Measurements from ENCODE around the gene RBM26. TPM values are rescaled to one million over a fixed set of nuclear protein-coding genes. Genes with fewer than 3 reads are reported as not detected.

RBM26 gene
- total and polyA plus RNA-seq, 2 donors = 16.3 to 95.6 TPM

GRCh38 chr13:79392882-79393563 is 13.0 kb downstream of the RBM26 start:
- Histone ChIP-seq H3K27ac (ENCODE audit: low read depth) (no peak overlapping the region), H3K36me3 (ENCODE audit: insufficient read depth) (no peaks in the 10 kb centered on the region), H3K4me1 (ENCODE audit: insufficient read depth) (no peaks in the 10 kb centered on the region), H3K4me3 (ENCODE audit: low read depth, low read length) (no peak overlapping the region)
- WGBS = 85% methylated on average over 6 of the region's 6 CpGs
- no peak for DNase-seq (ENCODE audit: extremely low spot score)

GRCh38 chr13:79389026-79389425 is 17.0 kb downstream of the RBM26 start:
- no peaks in the 10 kb centered on the region for H3K4me1 ChIP-seq (ENCODE audit: insufficient read depth)
- DNase-seq (ENCODE audit: extremely low spot score) = no peak
- H3K4me3 ChIP-seq (ENCODE audit: low read depth, low read length) = no peak overlapping the region
- 98% methylated on average over 1 of the region's 1 CpG for WGBS
- H3K36me3 ChIP-seq (ENCODE audit: insufficient read depth) = no peaks in the 10 kb centered on the region
- H3K27ac ChIP-seq (ENCODE audit: low read depth) = no peak overlapping the region

- Histone ChIP-seq H3K4me3 (ENCODE audit: low read depth, low read length) (no peak overlapping the region), H3K36me3 (ENCODE audit: insufficient read depth) (no peaks in the 10 kb centered on the region), H3K27ac (ENCODE audit: low read depth) (no peak overlapping the region), H3K4me1 (ENCODE audit: insufficient read depth) (no peaks in the 10 kb centered on the region)
- WGBS = 85% methylated on average over 4 of the region's 4 CpGs
- DNase-seq (ENCODE audit: extremely low spot score) = no peak
Observed at GRCh38 chr13:79387853-79388252, 18.2 kb downstream of the RBM26 start.

GRCh38 chr13:79386125-79386826 is 19.8 kb downstream of the RBM26 start:
- Histone ChIP-seq H3K27ac (ENCODE audit: low read depth) (no peak overlapping the region), H3K4me3 (ENCODE audit: low read depth, low read length) (no peak overlapping the region), H3K36me3 (ENCODE audit: insufficient read depth) (peaks cover 1% of the 10 kb centered on the region), H3K4me1 (ENCODE audit: insufficient read depth) (no peaks in the 10 kb centered on the region)
- DNase-seq (ENCODE audit: extremely low spot score) = no peak
- 91% methylated on average over 1 of the region's 1 CpG for WGBS

- H3K27ac ChIP-seq (ENCODE audit: low read depth) = no peak overlapping the region
- no peak overlapping the region for H3K4me3 ChIP-seq (ENCODE audit: low read depth, low read length)
- peaks cover 1% of the 10 kb centered on the region for H3K36me3 ChIP-seq (ENCODE audit: insufficient read depth)
- no peaks in the 10 kb centered on the region for H3K4me1 ChIP-seq (ENCODE audit: insufficient read depth)
- 48% methylated on average over 1 of the region's 1 CpG for WGBS
- DNase-seq (ENCODE audit: extremely low spot score) = no peak
Observed at GRCh38 chr13:79385694-79386093, 20.4 kb downstream of the RBM26 start.

GRCh38 chr13:79384022-79384610 is 21.9 kb downstream of the RBM26 start:
- H3K36me3 ChIP-seq (ENCODE audit: insufficient read depth) = peaks cover 1% of the 10 kb centered on the region
- 98% methylated on average over 5 of the region's 5 CpGs for WGBS
- no peaks in the 10 kb centered on the region for H3K4me1 ChIP-seq (ENCODE audit: insufficient read depth)
- H3K27ac ChIP-seq (ENCODE audit: low read depth) = no peak overlapping the region
- no peak for DNase-seq (ENCODE audit: extremely low spot score)
- no peak overlapping the region for H3K4me3 ChIP-seq (ENCODE audit: low read depth, low read length)

GRCh38 chr13:79382545-79383275 is 23.3 kb downstream of the RBM26 start:
- DNase-seq (ENCODE audit: extremely low spot score) = no peak
- WGBS = 34% methylated on average over 1 of the region's 1 CpG
- H3K4me3 ChIP-seq (ENCODE audit: low read depth, low read length) = no peak overlapping the region
- peaks cover 1% of the 10 kb centered on the region for H3K36me3 ChIP-seq (ENCODE audit: insufficient read depth)
- H3K4me1 ChIP-seq (ENCODE audit: insufficient read depth) = no peaks in the 10 kb centered on the region
- H3K27ac ChIP-seq (ENCODE audit: low read depth) = no peak overlapping the region

GRCh38 chr13:79380997-79381396 is 25.1 kb downstream of the RBM26 start:
- DNase-seq (ENCODE audit: extremely low spot score) = no peak
- H3K4me3 ChIP-seq (ENCODE audit: low read depth, low read length) = no peak overlapping the region
- H3K4me1 ChIP-seq (ENCODE audit: insufficient read depth) = no peaks in the 10 kb centered on the region
- H3K36me3 ChIP-seq (ENCODE audit: insufficient read depth) = peaks cover 5% of the 10 kb centered on the region
- WGBS = 93% methylated on average over 1 of the region's 1 CpG
- no peak overlapping the region for H3K27ac ChIP-seq (ENCODE audit: low read depth)

- H3K4me3 ChIP-seq (ENCODE audit: low read depth, low read length) = no peak overlapping the region
- no peak for DNase-seq (ENCODE audit: extremely low spot score)
- no peak overlapping the region for H3K27ac ChIP-seq (ENCODE audit: low read depth)
- no peaks in the 10 kb centered on the region for H3K4me1 ChIP-seq (ENCODE audit: insufficient read depth)
- WGBS = 82% methylated on average over 5 of the region's 5 CpGs
- H3K36me3 ChIP-seq (ENCODE audit: insufficient read depth) = peaks cover 6% of the 10 kb centered on the region
Observed at GRCh38 chr13:79379274-79379673, 26.8 kb downstream of the RBM26 start.

GRCh38 chr13:79376843-79377242 is 29.2 kb downstream of the RBM26 start:
- no peak for DNase-seq (ENCODE audit: extremely low spot score)
- H3K36me3 ChIP-seq (ENCODE audit: insufficient read depth) = peaks cover 5% of the 10 kb centered on the region
- no peak overlapping the region for H3K27ac ChIP-seq (ENCODE audit: low read depth)
- no peak overlapping the region for H3K4me3 ChIP-seq (ENCODE audit: low read depth, low read length)
- 94% methylated on average over 3 of the region's 3 CpGs for WGBS
- no peaks in the 10 kb centered on the region for H3K4me1 ChIP-seq (ENCODE audit: insufficient read depth)

- Histone ChIP-seq H3K4me3 (ENCODE audit: low read depth, low read length) (no peak overlapping the region), H3K36me3 (ENCODE audit: insufficient read depth) (peaks cover 6% of the 10 kb centered on the region), H3K27ac (ENCODE audit: low read depth) (no peak overlapping the region), H3K4me1 (ENCODE audit: insufficient read depth) (no peaks in the 10 kb centered on the region)
- no peak for DNase-seq (ENCODE audit: extremely low spot score)
- WGBS = 87% methylated on average over 6 of the region's 6 CpGs
Observed at GRCh38 chr13:79374578-79374977, 31.5 kb downstream of the RBM26 start.

- no peak for DNase-seq (ENCODE audit: extremely low spot score)
- peaks cover 6% of the 10 kb centered on the region for H3K36me3 ChIP-seq (ENCODE audit: insufficient read depth)
- 91% methylated on average over 4 of the region's 4 CpGs for WGBS
- H3K4me1 ChIP-seq (ENCODE audit: insufficient read depth) = no peaks in the 10 kb centered on the region
- no peak overlapping the region for H3K27ac ChIP-seq (ENCODE audit: low read depth)
- no peak overlapping the region for H3K4me3 ChIP-seq (ENCODE audit: low read depth, low read length)
Observed at GRCh38 chr13:79373916-79374315, 32.1 kb downstream of the RBM26 start.

- peaks cover 11% of the 10 kb centered on the region for H3K36me3 ChIP-seq (ENCODE audit: insufficient read depth)
- H3K4me3 ChIP-seq (ENCODE audit: low read depth, low read length) = no peak overlapping the region
- WGBS = 77% methylated on average over 1 of the region's 1 CpG
- H3K4me1 ChIP-seq (ENCODE audit: insufficient read depth) = no peaks in the 10 kb centered on the region
- no peak overlapping the region for H3K27ac ChIP-seq (ENCODE audit: low read depth)
- DNase-seq (ENCODE audit: extremely low spot score) = no peak
Observed at GRCh38 chr13:79369226-79369625, 36.8 kb downstream of the RBM26 start.
